Esophagus squamous epithelium (tissue), 5 donors: ENCODE measurements around the gene FBN3. TPM values are rescaled to one million over a fixed set of nuclear protein-coding genes. Genes with fewer than 3 reads are reported as not detected.

ENCODE experiments used
- DNase-seq: peaks from one replicate; lab custom pipeline; 2025; lab: John Stamatoyannopoulos, UW
- H3K27ac ChIP-seq, 4 donors: fragments of 200-600 bp; sonication (generic); one replicate each; pipeline ENCODE4 v1.5.1; 2016 to 2019; ENCODE audit warnings: mild to moderate bottlenecking in 1 of 4
- H3K27me3 ChIP-seq, 4 donors: fragments of 200-600 bp; sonication (generic); 1 replicate in 3 of 4; 2 replicates in 1 of 4; pipeline versions ENCODE4 v1.5.1 to v1.6.0; 2017 to 2021; ENCODE audit warnings: antibody characterized with exemption in 1 of 4
- H3K36me3 ChIP-seq, 3 donors: fragments of 200-600 bp; sonication (generic); one replicate each; pipeline ENCODE4 v1.5.1; 2016 to 2019
- H3K4me1 ChIP-seq, 3 donors: fragments of 200-600 bp; sonication (generic); one replicate each; pipeline ENCODE4 v1.5.1; 2017 to 2019
- H3K4me3 ChIP-seq, 4 donors: fragments of 200-600 bp; sonication (generic); 1 replicate in 3 of 4; 2 replicates in 1 of 4; pipeline ENCODE4 v1.5.1; 2016 to 2019; ENCODE audit warnings: mild to moderate bottlenecking in 2 of 4, moderate library complexity in 1 of 4
- H3K9me3 ChIP-seq, 3 donors: fragments of 200-600 bp; sonication (generic); one replicate each; pipeline ENCODE4 v1.5.1; 2016 to 2019
- CTCF ChIP-seq, 6 experiments: fragments of 450-650 bp in 4 of 6; fragments of 200-600 bp in 2 of 6; sonication (generic) in 2 of 6; IDR thresholded peaks; one replicate each; pipeline ENCODE4 v1.5.1; 2016 to 2019; ENCODE audit warnings: antibody characterized with exemption in 6 of 6, mild to moderate bottlenecking in 4 of 6, moderate library complexity in 4 of 6
- POLR2A ChIP-seq, 4 donors: fragments of 450-650 bp; IDR thresholded peaks; one replicate each; pipeline ENCODE4 v1.6.1; 2017; ENCODE audit warnings: antibody characterized with exemption in 4 of 4, mild to moderate bottlenecking in 4 of 4, moderate library complexity in 3 of 4
- WGBS, 2 donors: methylation state at CpG; one replicate each; pipeline ENCODE4 v1.1.5; 2018; 5-methylcytosine and 5-hydroxymethylcytosine counted together
- intact Hi-C: fragments of 100-400 bp; cut with DNase I; formaldehyde crosslinking; loops from one replicate; pipeline ENCODE4 v1.15.0; 2022
- total RNA-seq, 4 donors: library from RNA; depleted of rRNA; stranded (reverse); fragments of >200 nt; gene quantifications; one replicate each; pipeline ENCODE4 v1.1.0, GENCODE V29; 2016
- donor health status: DM: yes; HTN: yes; CAD: no.

FBN3 gene
- total RNA-seq, 4 donors from 2014 or later, result 0.09 TPM; not detected in 3

- H3K27ac ChIP-seq, result no peak overlapping the region
- H3K4me3 ChIP-seq, result no peak overlapping the region
- TF ChIP-seq CTCF (IDR thresholded peaks at IDR 0.05) (no peak), POLR2A (IDR thresholded peaks at IDR 0.05) (no peak)
- DNase-seq, result no peak
- H3K9me3 ChIP-seq, result no peaks in the 10 kb centered on the region
- H3K4me1 ChIP-seq, result peaks cover 5 to 19% (median 10%) of the 10 kb centered on the region in 3 donors
- H3K27me3 ChIP-seq, result peaks cover 10 to 66% (median 16%) of the 10 kb centered on the region in 4 donors
- WGBS, 2 donors, result 71 to 82% methylated on average over 9 to 11 of the region's 14 CpGs
- H3K36me3 ChIP-seq, result no peaks in the 10 kb centered on the region
- intact Hi-C loops, result no loop called here
Measured at GRCh38 chr19:8144273-8144995, 5.0 kb downstream of the FBN3 start.

DNA sequence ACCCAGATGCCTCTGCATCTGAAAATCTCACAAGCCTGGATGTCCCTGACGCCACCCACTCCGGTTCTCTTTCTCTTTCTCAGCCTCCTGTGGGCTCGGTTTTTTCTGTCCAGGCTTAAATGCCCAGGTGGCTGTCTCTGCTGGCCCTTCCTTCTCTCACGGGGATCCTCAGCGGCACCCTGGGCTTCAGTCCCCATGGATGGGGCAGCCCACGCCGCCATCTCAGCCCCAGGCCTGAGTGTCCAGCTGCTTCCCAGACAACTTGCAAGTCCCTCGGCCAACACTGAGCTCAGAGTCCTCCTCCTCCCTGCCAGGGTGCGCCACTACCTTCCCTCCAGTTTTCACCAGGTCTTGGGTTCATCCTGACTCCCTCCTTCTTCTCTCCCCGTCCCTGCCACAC is 6.4 kb downstream of the FBN3 start:
- Histone ChIP-seq H3K36me3 (no peaks in the 10 kb centered on the region), H3K27me3 (peaks cover 2 to 52% (median 7%) of the 10 kb centered on the region in 4 donors), H3K27ac (no peak overlapping the region), H3K4me3 (no peak overlapping the region), H3K9me3 (no peaks in the 10 kb centered on the region), H3K4me1 (peaks cover 0 to 8% (median 0%) of the 10 kb centered on the region in 3 donors)
- no peak for DNase-seq
- intact Hi-C loops, result no loop called here
- TF ChIP-seq POLR2A (IDR thresholded peaks at IDR 0.05) (no peak), CTCF (IDR thresholded peaks at IDR 0.05) (no peak)
- WGBS, 2 donors, result 50 to 53% methylated on average over 8 of the region's 10 CpGs

DNA sequence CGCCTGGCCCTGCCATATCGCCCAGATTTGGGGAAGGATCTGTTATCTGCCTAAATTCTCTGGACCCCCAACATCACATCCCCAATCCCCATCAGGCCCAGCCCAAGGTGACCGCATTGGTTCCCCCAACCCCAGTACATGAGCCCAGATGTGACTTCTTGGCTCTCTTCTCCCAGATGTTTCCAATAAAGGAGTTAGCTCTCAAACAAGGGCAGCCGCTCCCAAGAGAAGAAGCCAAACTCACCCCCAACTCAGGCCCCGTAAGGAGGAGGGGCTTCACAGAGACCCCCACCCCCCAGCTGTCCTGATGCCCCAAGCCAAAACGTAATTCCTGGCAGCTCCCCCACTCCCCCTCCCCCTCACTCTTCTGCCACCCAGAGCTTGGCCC is 6.9 kb downstream of the FBN3 start:
- peaks cover 0 to 8% (median 0%) of the 10 kb centered on the region in 3 donors for H3K4me1 ChIP-seq
- no peak for DNase-seq
- TF ChIP-seq CTCF (IDR thresholded peaks at IDR 0.05), result no peak
- no peak for TF ChIP-seq POLR2A (IDR thresholded peaks at IDR 0.05)
- H3K9me3 ChIP-seq, result no peaks in the 10 kb centered on the region
- H3K4me3 ChIP-seq, result no peak overlapping the region
- H3K36me3 ChIP-seq, result no peaks in the 10 kb centered on the region
- H3K27ac ChIP-seq, result no peak overlapping the region
- peaks cover 0 to 47% (median 5%) of the 10 kb centered on the region in 4 donors for H3K27me3 ChIP-seq
- intact Hi-C loops, result no loop called here
- 58 to 66% methylated on average over 4 to 6 of the region's 6 CpGs for WGBS, 2 donors

- WGBS, 2 donors, result 82 to 95% methylated on average over 3 to 11 of the region's 21 CpGs
- Histone ChIP-seq H3K4me1 (peaks cover 0 to 8% (median 0%) of the 10 kb centered on the region in 3 donors), H3K9me3 (no peaks in the 10 kb centered on the region), H3K4me3 (no peak overlapping the region), H3K36me3 (no peaks in the 10 kb centered on the region), H3K27ac (no peak overlapping the region), H3K27me3 (peaks cover 0 to 41% (median 2%) of the 10 kb centered on the region in 4 donors)
- intact Hi-C loops, result no loop called here
- no peak for DNase-seq
- no peak for TF ChIP-seq CTCF (IDR thresholded peaks at IDR 0.05)
- TF ChIP-seq POLR2A (IDR thresholded peaks at IDR 0.05), result no peak
Measured at GRCh38 chr19:8141726-8142512, 7.5 kb downstream of the FBN3 start.

GRCh38 chr19:8138201-8138600 is 11.2 kb downstream of the FBN3 start:
- no peak overlapping the region for H3K4me3 ChIP-seq
- DNase-seq, result no peak
- H3K36me3 ChIP-seq, result no peaks in the 10 kb centered on the region
- TF ChIP-seq CTCF (IDR thresholded peaks at IDR 0.05) (no peak), POLR2A (IDR thresholded peaks at IDR 0.05) (no peak)
- peaks cover 0 to 15% (median 0%) of the 10 kb centered on the region in 4 donors for H3K27me3 ChIP-seq
- intact Hi-C loops, result no loop called here
- H3K27ac ChIP-seq, result no peak overlapping the region
- H3K9me3 ChIP-seq, result no peaks in the 10 kb centered on the region
- H3K4me1 ChIP-seq, result peaks cover 0 to 8% (median 0%) of the 10 kb centered on the region in 3 donors
- 80% methylated on average over 1 of the region's 17 CpGs; no CpG with 5 or more reads in 1 of the 2 donors for WGBS, 2 donors
